A549 (cell line): ENCODE measurements around the gene GSAP.

Source experiments
- CHD4 ChIP-seq: fragments of 200-600 bp; sonication (generic); IDR thresholded peaks from 2 replicates; pipeline ENCODE4 v1.6.1; 2016; ENCODE audit warnings: antibody characterized with exemption, mild to moderate bottlenecking, borderline replicate concordance
- CTCF ChIP-seq: fragments of >200 bp; sonication (Bioruptor Twin); formaldehyde crosslinking; IDR thresholded peaks from 3 replicates; pipeline ENCODE4 v1.5.1; 2016
- KDM1A ChIP-seq: fragments of 200-600 bp; sonication (generic); IDR thresholded peaks from 2 replicates; pipeline ENCODE4 v1.6.1; 2016; ENCODE audit warnings: low read depth, mild to moderate bottlenecking
- RAD21 ChIP-seq, 2 experiments: fragments of >200 bp in 1 of 2; sonication (Bioruptor Twin) in 1 of 2; formaldehyde crosslinking in 1 of 2; IDR thresholded peaks in 1 of 2; conservative IDR thresholded peaks in 1 of 2; 2 replicates in 1 of 2; 3 replicates in 1 of 2; pipeline ENCODE4 v1.6.1; 2012 to 2018; ENCODE audit warnings: inconsistent platforms in 1 of 2
- RARB ChIP-seq: fragments of 250-450 bp; sonication (Bioruptor Pico); IDR thresholded peaks from 2 replicates; pipeline ENCODE4 v1.8.0; 2021; ENCODE audit warnings: mild to moderate bottlenecking, moderate library complexity

GRCh38 chr7:77276120-77276519 is 140.0 kb downstream of the GSAP start:
- TF ChIP-seq RARB (CRISPR knock-in tag): no peak
- no peak for TF ChIP-seq KDM1A
- no peak for TF ChIP-seq CTCF
- TF ChIP-seq RAD21 (conservative IDR thresholded peaks at IDR 0.05 in 1 of 2, IDR thresholded peaks at IDR 0.05 in 1 of 2): no peak
- no peak for TF ChIP-seq CHD4
